HG03060 (cell line): ENCODE measurements around the gene TNIK.
"Not testable (repeated sequence)": the region's sequence is repeated elsewhere in the genome, so short reads cannot be mapped to it uniquely, and the experiment has no call there.

ENCODE experiments used
- ATAC-seq: cut with Tn5 transposase; IDR thresholded peaks from one replicate; pipeline ENCODE4 v1.9.1; 2021; ENCODE audit warnings: low read depth, moderate number of reproducible peaks; ENCODE audit not compliant: unreplicated experiment

Gene TNIK

GRCh38 chr3:171242951-171243350, 217.3 kb downstream of the TNIK start:
- ATAC-seq, result no peak

DNA sequence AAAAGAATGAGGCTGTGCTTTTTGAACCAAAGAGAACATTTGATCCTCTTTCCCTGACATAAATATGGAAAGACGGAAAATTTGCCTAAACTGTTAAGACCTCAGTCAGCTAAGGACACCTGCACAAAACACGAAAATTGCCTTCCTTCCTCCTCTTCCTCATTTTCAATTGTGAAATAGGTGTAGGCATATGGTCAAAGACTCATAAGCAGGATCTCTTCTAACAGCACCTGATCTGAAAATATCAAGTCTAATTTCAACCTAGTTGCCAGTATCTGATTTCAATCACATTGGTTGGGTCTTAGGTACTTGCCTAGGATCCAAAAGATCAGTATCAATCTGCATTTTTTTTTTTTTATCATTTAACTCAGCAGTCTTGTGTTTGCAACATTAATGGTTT, 218.0 kb downstream of the TNIK start:
- ATAC-seq, result no peak

DNA sequence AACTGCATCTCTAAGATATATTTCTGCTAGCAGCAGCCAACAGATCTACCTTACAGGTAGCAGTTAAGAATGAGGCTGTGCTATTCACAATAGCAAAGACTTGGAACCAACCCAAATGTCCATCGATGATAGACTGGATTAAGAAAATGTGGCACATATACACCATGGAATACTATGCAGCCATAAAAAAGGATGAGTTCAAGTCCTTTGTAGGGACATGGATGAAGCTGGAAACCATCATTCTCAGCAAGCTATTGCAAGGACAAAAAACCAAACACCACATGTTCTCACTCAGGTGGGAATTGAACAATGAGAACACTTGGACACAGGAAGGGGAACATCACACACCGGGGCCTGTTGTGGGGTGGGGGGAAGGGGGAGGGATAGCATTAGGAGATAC, 218.6 kb downstream of the TNIK start:
- ATAC-seq, result not testable (repeated sequence)

GRCh38 chr3:171240504-171240835, 219.7 kb downstream of the TNIK start:
- ATAC-seq, result no peak

DNA sequence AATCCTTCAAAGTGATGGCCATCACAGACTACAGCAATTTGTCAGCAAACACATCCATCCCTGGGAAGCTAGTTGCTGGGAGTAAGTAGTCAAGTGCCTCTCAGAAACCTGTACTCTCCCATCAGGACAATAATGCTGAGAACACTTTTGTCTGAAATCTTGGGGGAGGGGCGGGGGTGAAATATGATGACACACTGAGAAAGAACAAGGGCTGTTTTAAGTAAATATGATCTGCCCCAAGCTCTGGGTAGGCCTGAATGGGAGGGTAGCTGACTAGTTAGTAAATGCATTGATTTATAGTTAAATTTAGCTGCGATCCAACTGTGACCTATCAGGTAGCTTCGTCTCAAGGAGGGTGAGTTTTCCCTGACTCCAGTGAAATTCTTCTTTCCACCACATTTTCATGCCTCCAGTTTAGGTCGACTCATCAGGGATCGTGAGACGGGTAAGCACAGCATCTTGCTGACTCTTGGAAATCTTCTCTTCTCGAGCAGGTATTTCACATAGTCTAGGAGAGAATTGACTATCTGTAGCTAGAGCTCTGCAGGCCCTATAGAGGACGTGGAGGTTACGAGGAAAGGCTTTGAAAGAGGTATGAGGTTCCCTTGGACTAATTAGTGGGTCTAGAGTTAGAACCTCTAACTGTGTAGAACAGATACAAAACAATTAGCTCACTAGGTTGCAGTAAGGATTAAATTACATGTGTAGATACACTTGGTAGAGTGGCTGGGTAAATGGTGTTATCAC, 220.3 kb downstream of the TNIK start:
- ATAC-seq, result no peak

- no peak for ATAC-seq
Measured at GRCh38 chr3:171237009-171237385, 223.2 kb downstream of the TNIK start.

DNA sequence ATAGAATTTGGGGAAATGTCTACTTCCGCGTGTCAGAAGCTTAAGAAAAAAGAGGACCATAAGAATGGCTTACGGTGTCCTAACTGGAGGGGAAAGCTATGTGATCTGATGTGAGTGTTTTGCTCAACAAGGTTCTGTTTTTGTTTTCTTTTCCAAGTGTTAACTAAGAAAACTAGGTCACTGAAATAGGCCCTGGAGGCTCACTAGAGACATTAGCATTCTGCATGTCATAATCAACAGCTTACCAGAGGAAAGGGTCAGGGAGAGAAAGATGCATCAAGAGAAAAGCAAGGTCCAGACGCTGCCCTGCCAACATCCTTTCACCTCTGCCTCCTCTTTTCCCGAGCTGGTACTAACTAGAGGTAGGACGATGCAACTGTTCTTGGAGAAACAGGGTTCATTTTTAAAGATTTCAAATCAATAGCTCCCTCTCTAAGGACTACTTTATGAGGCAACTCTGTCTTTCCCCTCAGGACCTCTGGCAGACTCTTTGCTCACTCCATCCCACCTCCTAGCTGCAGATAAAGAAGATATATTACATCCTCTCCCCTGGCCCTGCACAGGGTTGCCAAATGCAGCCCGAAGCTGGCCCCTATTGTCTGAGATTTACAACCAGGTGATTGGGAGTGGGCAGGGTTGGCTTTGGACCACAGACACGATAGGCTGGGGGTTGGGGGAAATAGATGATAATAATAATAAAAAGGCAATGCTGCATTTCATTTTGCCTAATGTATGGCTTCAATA, 223.8 kb downstream of the TNIK start:
- no peak for ATAC-seq

DNA sequence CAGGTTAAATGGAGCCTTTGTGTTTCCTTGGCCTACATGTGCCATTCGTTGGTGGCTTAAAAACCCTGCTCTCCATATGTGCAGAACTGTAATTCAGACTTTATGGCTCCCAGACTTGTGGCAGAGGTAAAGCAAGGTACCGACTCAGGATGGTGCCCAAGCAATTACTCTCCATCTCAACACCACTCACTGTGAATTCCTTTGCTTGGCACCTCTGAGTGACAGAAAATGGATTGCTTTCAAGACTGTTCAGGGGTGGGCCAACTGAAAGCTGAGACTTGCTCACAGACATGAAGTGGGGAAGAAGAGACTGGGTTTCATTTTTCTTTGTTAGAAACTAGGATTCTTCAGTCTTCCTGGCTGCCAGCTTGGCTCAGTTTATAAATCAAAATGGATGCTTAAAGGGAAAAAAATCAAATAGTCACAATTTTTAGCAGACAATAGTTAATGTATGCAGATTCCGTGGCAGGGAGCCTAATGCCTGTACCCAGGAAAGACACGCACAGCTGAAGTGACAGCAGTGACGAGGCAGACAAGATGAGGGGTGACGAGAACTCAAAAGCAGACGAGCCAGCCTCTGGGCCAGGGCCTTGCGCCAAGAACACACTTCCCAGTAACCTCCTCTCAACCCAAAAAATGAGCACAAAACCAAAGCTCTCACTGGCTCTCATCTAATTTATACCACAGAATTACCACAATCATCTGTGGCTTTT, 225.8 kb downstream of the TNIK start:
- no peak for ATAC-seq

DNA sequence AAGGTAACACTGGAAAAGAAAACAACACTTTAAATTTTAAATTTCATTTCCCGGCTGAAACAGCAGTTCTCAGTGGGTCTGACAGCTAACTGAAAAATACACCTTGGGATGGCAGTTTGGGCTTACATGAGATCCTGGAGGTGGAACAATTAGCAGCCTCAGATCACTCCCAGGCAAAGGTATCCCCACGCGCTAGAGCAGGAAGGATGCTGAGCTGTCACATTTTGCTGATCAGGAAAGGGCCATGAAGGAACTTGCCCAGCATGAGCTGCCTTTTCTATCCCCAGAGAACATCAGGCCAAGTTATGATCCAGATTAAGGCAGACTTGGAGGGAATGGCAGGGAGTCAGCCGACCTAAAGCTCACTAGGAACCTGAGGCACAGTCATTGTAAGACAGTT, 228.8 kb downstream of the TNIK start:
- no peak for ATAC-seq

DNA sequence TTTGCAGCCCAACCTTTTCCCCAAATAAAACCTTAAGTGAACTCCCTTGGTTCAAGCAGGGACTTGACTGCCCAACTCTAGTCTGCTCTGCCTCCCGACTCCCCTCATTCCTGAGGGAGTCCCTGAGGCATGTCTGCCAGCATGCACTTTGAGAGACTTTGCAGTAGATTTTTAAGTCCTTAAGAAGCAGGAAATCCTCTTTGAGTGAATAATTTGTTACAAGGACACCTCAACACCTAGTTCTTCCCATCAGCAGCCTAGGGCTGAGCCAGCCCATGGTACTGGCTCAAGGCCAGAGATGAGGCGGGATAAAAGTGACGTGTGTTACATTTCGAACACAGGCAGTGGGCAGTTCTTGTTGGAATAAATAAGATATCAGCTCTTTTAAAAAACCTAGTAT, 229.3 kb downstream of the TNIK start:
- no peak for ATAC-seq

DNA sequence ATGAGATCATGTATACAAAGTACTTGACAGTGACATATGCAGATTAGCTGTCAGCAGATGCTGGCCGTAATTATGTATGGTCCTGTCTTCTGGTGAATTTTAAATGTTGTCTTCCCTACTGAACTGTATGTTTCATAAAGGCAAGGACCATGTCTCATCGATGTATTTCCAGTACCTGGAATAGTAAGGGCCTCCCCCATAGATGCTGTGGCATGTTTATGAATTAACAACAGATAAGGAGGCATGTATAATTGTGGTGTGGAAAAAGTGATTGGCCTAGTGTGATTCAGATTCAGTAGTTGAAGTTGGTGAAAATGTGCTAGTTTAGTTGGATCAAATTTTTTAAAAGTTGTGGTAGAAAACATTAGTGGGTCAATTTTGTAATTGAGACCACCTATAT, 231.0 kb downstream of the TNIK start:
- no peak for ATAC-seq

DNA sequence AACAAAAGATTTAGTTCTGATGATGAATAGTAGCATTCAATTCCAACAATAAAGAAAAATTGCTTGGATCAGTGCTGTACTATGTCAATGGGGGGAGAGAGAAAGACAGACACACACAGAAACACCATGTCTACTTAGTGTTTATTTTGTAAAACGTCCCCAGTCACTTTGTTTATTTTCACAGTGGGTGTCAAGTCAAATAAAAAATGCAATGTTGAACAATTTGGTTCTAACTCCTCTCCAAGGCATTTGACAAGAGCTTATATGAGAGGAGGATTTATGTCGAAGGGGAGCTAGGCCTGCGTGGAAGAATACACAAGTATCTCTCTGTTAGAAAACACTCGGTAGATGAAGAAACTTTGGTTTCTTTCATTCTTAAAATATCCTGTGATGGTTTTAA, 232.0 kb downstream of the TNIK start:
- ATAC-seq, result no peak

- ATAC-seq, result no peak
Measured at GRCh38 chr3:171227828-171228227, 232.4 kb downstream of the TNIK start.

DNA sequence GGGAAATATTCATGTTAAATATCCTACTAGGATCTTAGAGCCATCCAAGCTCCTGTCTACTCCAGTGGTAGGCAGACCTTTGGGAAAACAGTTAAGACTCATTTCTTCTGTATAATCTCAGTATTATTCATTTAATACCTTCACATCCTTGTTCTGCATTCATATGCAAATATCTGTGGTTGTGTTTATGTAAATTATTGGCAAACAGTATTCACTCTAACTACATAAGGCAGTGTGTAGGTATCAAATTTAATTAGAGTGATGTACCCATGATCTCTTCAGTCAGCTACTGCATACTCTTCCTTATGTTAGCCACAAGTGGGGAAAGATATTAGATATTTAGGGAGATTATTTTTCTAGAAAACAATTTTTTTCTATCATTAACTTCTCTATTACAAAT, 232.8 kb downstream of the TNIK start:
- ATAC-seq, result no peak

- ATAC-seq, result no peak
Measured at GRCh38 chr3:171226794-171227193, 233.4 kb downstream of the TNIK start.

DNA sequence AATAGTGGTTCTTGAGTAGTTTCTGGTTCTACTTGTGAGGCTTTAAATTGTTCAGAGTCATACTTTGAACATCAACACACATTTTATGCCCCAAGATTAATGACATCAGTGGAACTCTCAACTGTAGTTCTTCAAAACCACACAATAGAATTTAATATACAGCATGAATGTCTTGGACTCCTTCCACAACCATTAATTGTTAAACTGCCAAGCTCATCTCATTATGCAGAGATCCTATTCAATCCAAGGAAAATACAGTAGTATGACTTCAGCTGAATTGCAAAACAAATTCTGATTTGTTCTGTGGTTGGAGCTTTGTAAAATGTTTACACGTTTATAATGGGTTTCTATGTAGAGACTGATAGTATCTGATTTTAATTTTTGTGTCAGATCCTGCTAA, 234.5 kb downstream of the TNIK start:
- no peak for ATAC-seq

GRCh38 chr3:171225165-171225564, 235.0 kb downstream of the TNIK start:
- no peak for ATAC-seq

GRCh38 chr3:171223396-171223795, 236.8 kb downstream of the TNIK start:
- ATAC-seq, result no peak

GRCh38 chr3:171222995-171223394, 237.2 kb downstream of the TNIK start:
- no peak for ATAC-seq

GRCh38 chr3:171221597-171221996, 238.6 kb downstream of the TNIK start:
- ATAC-seq, result no peak

GRCh38 chr3:171221104-171221503, 239.1 kb downstream of the TNIK start:
- no peak for ATAC-seq

- no peak for ATAC-seq
Measured at GRCh38 chr3:171219258-171219657, 240.9 kb downstream of the TNIK start.
